NB4 (cell line): ENCODE data around the gene NTN1.

Experiments used
- DNase-seq: peaks from one replicate; pipeline ENCODE4 v3.0.0; 2010; ENCODE audit warnings: low read depth
- H3K4me3 ChIP-seq: one replicate; pipeline ENCODE4 v1.5.1; 2011; ENCODE audit warnings: mild to moderate bottlenecking, low read depth, low read length, moderate library complexity
- CTCF ChIP-seq: IDR thresholded peaks from one replicate; pipeline ENCODE4 v1.5.1; 2012; ENCODE audit warnings: low read depth, low read length
- MAX ChIP-seq: IDR thresholded peaks from 2 replicates; pipeline ENCODE4 v1.6.1; 2011; ENCODE audit warnings: low read depth, low read length
- MYC ChIP-seq: IDR thresholded peaks from 2 replicates; pipeline ENCODE4 v1.6.1; 2011; ENCODE audit warnings: low read depth, low read length
- POLR2A ChIP-seq: IDR thresholded peaks from 2 replicates; pipeline ENCODE4 v1.6.1; 2011; ENCODE audit warnings: mild to moderate bottlenecking; ENCODE audit not compliant: insufficient read length; ENCODE audit errors: extremely low read depth

Gene NTN1

GRCh38 chr17:9206410-9206703, 185.0 kb downstream of the NTN1 start:
- no peak for DNase-seq
- no peak for TF ChIP-seq MYC
- no peak for TF ChIP-seq MAX
- TF ChIP-seq CTCF, result no peak
- no peak for TF ChIP-seq POLR2A
- H3K4me3 ChIP-seq, result no peak overlapping the region

- TF ChIP-seq MYC, result no peak
- no peak for TF ChIP-seq MAX
- no peak overlapping the region for H3K4me3 ChIP-seq
- DNase-seq, result no peak
Observed at GRCh38 chr17:9206741-9207332, 185.5 kb downstream of the NTN1 start.

- DNase-seq, result no peak
- H3K4me3 ChIP-seq, result no peak overlapping the region
- TF ChIP-seq POLR2A (no peak), MAX (no peak), CTCF (no peak), MYC (no peak)
Observed at GRCh38 chr17:9208381-9209105, 187.2 kb downstream of the NTN1 start.

GRCh38 chr17:9209347-9209746, 188.0 kb downstream of the NTN1 start:
- TF ChIP-seq MAX (no peak), POLR2A (no peak), CTCF (no peak)
- DNase-seq, result no peak
- H3K4me3 ChIP-seq, result no peak overlapping the region

GRCh38 chr17:9209781-9210370, 188.6 kb downstream of the NTN1 start:
- no peak overlapping the region for H3K4me3 ChIP-seq
- DNase-seq, result no peak
- TF ChIP-seq MYC (no peak), POLR2A (no peak), MAX (no peak), CTCF (no peak)

- no peak overlapping the region for H3K4me3 ChIP-seq
- no peak for TF ChIP-seq POLR2A
- no peak for TF ChIP-seq MYC
- no peak for TF ChIP-seq CTCF
- no peak for TF ChIP-seq MAX
- DNase-seq, result peak; percentile 12
Observed at GRCh38 chr17:9211133-9211765, 189.9 kb downstream of the NTN1 start.
